GM12878 (cell line): ENCODE measurements around the gene ACTR1B. TPM values are rescaled to one million over a fixed set of nuclear protein-coding genes. Genes with fewer than 3 reads are reported as not detected.

Source experiments
- ATAC-seq: fragments of 200-7000 bp; cut with Tn5 transposase; 3 replicates; pipeline ENCODE4 v1.9.1; 2020; ENCODE audit warnings: mild to moderate bottlenecking, moderate library complexity
- BruUV-seq: library from RNA; stranded (reverse); fragments of 400-500 nt; replicated peaks from 2 replicates; lab custom pipeline; 2021; lab: Mats Ljungman, UMichigan
- CTCF ChIA-PET: fragments of 300-600 bp; sonication (Branson Sonifier 250); formaldehyde crosslinking; extraction: SDS; loops from one replicate; lab custom pipeline; 2021; ENCODE audit warnings: inconsistent platforms; lab: Yijun Ruan, JAX
- POLR2A ChIA-PET: fragments of 350-600 bp; formaldehyde crosslinking; extraction: SDS; loops from one replicate; lab custom pipeline; 2021; ENCODE audit warnings: inconsistent platforms; lab: Charles Lee
- RAD21 ChIA-PET: fragments of 300-600 bp; sonication (Branson Sonifier 250); formaldehyde crosslinking; loops from one replicate; lab custom pipeline; 2023; ENCODE audit warnings: antibody characterized with exemption; ENCODE audit not compliant: unreplicated experiment; lab: Charles Lee
- SMC1A ChIA-PET: fragments of 300-600 bp; sonication (Branson Sonifier 250); formaldehyde crosslinking; loops from one replicate; lab custom pipeline; 2023; ENCODE audit not compliant: unreplicated experiment, uncharacterized antibody; lab: Charles Lee
- DNase-seq: peaks from one replicate; pipeline ENCODE4 v3.0.0-alpha.2; 2011; ENCODE audit warnings: low read depth, low spot score
- FAIRE-seq: peaks from 3 replicates; lab custom pipeline; 2011; peaks lifted over from hg19 to GRCh38; lab: Jason Lieb, UNC
- H2AFZ ChIP-seq: 2 replicates; pipeline ENCODE4 v1.6.0; 2011; ENCODE audit warnings: low read depth, low read length, control low read depth; ENCODE audit not compliant: control insufficient read depth
- H3K27ac ChIP-seq: 2 replicates; pipeline ENCODE4 v1.5.1; 2011; ENCODE audit warnings: control low read depth; ENCODE audit not compliant: control insufficient read depth, insufficient read depth
- H3K27me3 ChIP-seq, 2 experiments: replicated peaks in 1 of 2; 2 replicates each; pipeline versions ENCODE4 v1.6.0 to v1.6.1; 2011; ENCODE audit warnings: low read length in 1 of 2; ENCODE audit not compliant: control insufficient read depth in 2 of 2, insufficient read depth in 2 of 2
- H3K36me3 ChIP-seq, 2 experiments: 2 replicates each; pipeline ENCODE4 v1.5.1; 2011; ENCODE audit warnings: low read length in 1 of 2; ENCODE audit not compliant: control insufficient read depth in 2 of 2, insufficient read depth in 2 of 2
- H3K4me1 ChIP-seq: 2 replicates; pipeline ENCODE4 v1.6.1; 2011; ENCODE audit warnings: mild to moderate bottlenecking, low read length, moderate library complexity, mixed read lengths; ENCODE audit not compliant: control insufficient read depth, insufficient read depth
- H3K4me2 ChIP-seq: 2 replicates; pipeline ENCODE4 v1.6.0; 2011; ENCODE audit warnings: control low read depth; ENCODE audit not compliant: control insufficient read depth, insufficient read depth
- H3K4me3 ChIP-seq: fragments of 200-600 bp; sonication (generic); 2 replicates; pipeline ENCODE4 v1.5.1; 2016
- H3K79me2 ChIP-seq: 2 replicates; pipeline ENCODE4 v1.6.0; 2011; ENCODE audit warnings: low read length; ENCODE audit not compliant: control insufficient read depth, insufficient read depth
- H3K9ac ChIP-seq: 2 replicates; pipeline ENCODE4 v1.8.0; 2011; ENCODE audit warnings: low read length, control low read depth, mixed read lengths; ENCODE audit not compliant: control insufficient read depth, insufficient read depth
- H3K9me3 ChIP-seq: replicated peaks from 3 replicates; pipeline ENCODE4 v1.5.1; 2011; ENCODE audit warnings: mild to moderate bottlenecking, low read length; ENCODE audit not compliant: control insufficient read depth, insufficient read depth
- H4K20me1 ChIP-seq: 2 replicates; pipeline ENCODE4 v1.6.0; 2011; ENCODE audit not compliant: control insufficient read depth, insufficient read depth
- BACH1 ChIP-seq: fragments of 450-650 bp; IDR thresholded peaks from 2 replicates; pipeline ENCODE4 v1.6.1; 2017; ENCODE audit warnings: mild to moderate bottlenecking, borderline replicate concordance
- NR2C1 ChIP-seq: fragments of 450-650 bp; IDR thresholded peaks from 2 replicates; pipeline ENCODE4 v1.6.1; 2017; ENCODE audit warnings: antibody characterized with exemption, mild to moderate bottlenecking, moderate library complexity
- POLR2A ChIP-seq: IDR thresholded peaks from 2 replicates; pipeline ENCODE4 v1.6.1; 2011; ENCODE audit warnings: low read depth, mild to moderate bottlenecking, low read length
- USF1 ChIP-seq: IDR thresholded peaks from 2 replicates; pipeline ENCODE4 v1.6.1; 2011; ENCODE audit warnings: borderline replicate concordance, low read depth, mild to moderate bottlenecking, moderate library complexity, mixed read lengths, low read length; ENCODE audit not compliant: insufficient read depth; ENCODE audit errors: extremely low read length
- WGBS: methylation state at CpG from one replicate; pipeline ENCODE4 v1.1.6; 2016; ENCODE audit warnings: low lambda C conversion rate; ENCODE audit not compliant: insufficient replicate concordance, insufficient coverage; ENCODE audit errors: missing lambda C conversion rate; 5-methylcytosine and 5-hydroxymethylcytosine counted together
- in situ Hi-C: fragments of 300-500 bp; cut with MboI; formaldehyde crosslinking; loops from 9 replicates; pipeline ENCODE4 v1.14.3; 2018; ENCODE audit warnings: mixed read lengths
- intact Hi-C: fragments of 100-400 bp; cut with micrococcal nuclease; formaldehyde crosslinking; loops from one replicate; pipeline ENCODE4 v1.14.2; 2022; ENCODE audit not compliant: unreplicated experiment
- polyA plus RNA-seq, 11 experiments: library from polyadenylated mRNA; depleted of rRNA in 4 of 11; unstranded in 6 of 11; stranded (reverse) in 5 of 11; fragments of >200 nt; fragmentation: Nextera tagmentation in 4 of 11; fragmentation: Illumina TruSeq in 1 of 11; extraction: Ambion mirVana in 4 of 11; extraction: Trizol in 1 of 11; gene quantifications; 1 replicate in 1 of 11; 2 replicates in 10 of 11; pipeline versions ENCODE4 v1.2.1 to v1.2.3, GENCODE V29; 2011 to 2016; ENCODE audit warnings: inconsistent platforms in 2 of 11, missing spikeins in 2 of 11, low read depth in 1 of 11
- total RNA-seq, 4 experiments: library from RNA; depleted of rRNA in 3 of 4; stranded (reverse); fragments of >200 nt in 3 of 4; fragmentation: Illumina TruSeq in 1 of 4; extraction: Trizol in 1 of 4; gene quantifications; 2 replicates each; pipeline versions ENCODE4 v1.2.1 to v1.2.3, GENCODE V29; 2013 to 2021

The ACTR1B gene
- total and polyA plus RNA-seq, 10 of the 15 experiments (the other 5 are each of a cell fraction or from before 2014, with no cell fraction given), result 1.3 to 62.8 (median 44.8) TPM

DNA sequence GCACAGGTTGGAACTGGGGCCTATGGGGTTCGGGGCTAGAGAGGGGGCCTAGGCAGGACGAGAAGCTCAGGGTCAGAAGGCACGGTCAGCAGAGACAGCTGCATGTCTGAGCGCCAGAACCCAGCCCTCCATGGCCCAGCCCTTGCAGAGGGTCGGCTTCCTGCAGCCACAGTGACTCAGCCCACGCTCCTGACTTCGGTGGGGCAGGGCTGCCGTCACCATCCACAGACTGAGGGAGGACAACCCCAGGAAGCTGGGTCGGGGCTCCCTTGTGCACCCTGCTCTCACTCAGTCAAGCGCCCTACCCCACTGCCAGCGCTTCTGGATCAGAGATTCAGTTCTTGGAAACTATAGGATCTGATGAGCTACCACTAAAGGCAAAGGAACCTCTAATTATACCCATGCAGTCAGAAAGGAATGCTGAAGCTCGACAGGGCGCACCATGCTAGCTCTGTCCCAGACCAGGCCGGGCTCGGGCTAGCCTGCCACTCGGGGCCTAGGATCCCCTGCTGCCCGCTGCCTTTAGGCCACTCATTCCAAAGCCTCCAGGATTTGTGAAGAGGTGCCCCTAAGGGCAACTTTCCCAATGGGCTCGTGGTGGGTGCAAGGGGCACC is 3.0 kb downstream of the ACTR1B start:
- Histone ChIP-seq H3K79me2 (peaks cover 32% of the 10 kb centered on the region), H3K4me2 (peak overlapping the region; percentile 90; the same call in 1 of the 2 replicates), H3K27me3 (no peaks in the 10 kb centered on the region), H3K36me3 (peaks cover 6 to 8% of the 10 kb centered on the region in 2 experiments; a peak in 3 of 4 replicates), H3K27ac (no peak overlapping the region), H2AFZ (no peak overlapping the region), H4K20me1 (peaks cover 2% of the 10 kb centered on the region; the same call in 1 of the 2 replicates), H3K4me3 (peak overlapping the region; percentile 98; the same call in 1 of the 2 replicates), H3K9me3 (no peaks in the 10 kb centered on the region), H3K9ac (no peak overlapping the region), H3K4me1 (no peaks in the 10 kb centered on the region; the same call in 1 of the 2 replicates)
- in situ Hi-C loops (loop anchor here (10.0 kb wide), 1 partner anchor 1596 kb away; no protein-coding TSS in a partner anchor), intact Hi-C loops (no loop called here)
- WGBS, result 92% methylated on average over 16 of the region's 18 CpGs
- no TSS peak for BruUV-seq
- ChIA-PET POLR2A (interaction anchor here (0.6 to 7.5 kb wide), 4 partner anchors 9 to 28 kb away, joined by 3 to 132 read pairs (median 14); partner anchors contain the start of gene COX5B), CTCF (interaction anchor here (2.4 to 6.0 kb wide), 3 partner anchors 10 to 37 kb away, joined by 11 to 114 read pairs (median 22); partner anchors contain the start of gene COX5B), RAD21 (interaction anchor here (0.9 to 5.9 kb wide), 2 partner anchors 35 to 37 kb away, joined by 3 to 76 read pairs; no protein-coding TSS in a partner anchor), SMC1A (interaction anchor here (1.1 to 4.9 kb wide), 3 partner anchors 10 to 17 kb away, joined by 3 to 29 read pairs (median 9); partner anchors contain the start of gene COX5B)
- DNase-seq (no peak), FAIRE-seq (no peak), ATAC-seq (no peak)
- TF ChIP-seq NR2C1 (no peak), BACH1 (no peak)

GRCh38 chr2:97660044-97660774 is 3.6 kb downstream of the ACTR1B start:
- no peak for FAIRE-seq
- in situ Hi-C loops, result loop anchor here (10.0 kb wide), 1 partner anchor 1595 kb away; no protein-coding TSS in a partner anchor

More at GRCh38 chr2:97660044-97660774, 3.6 kb downstream of the ACTR1B start:
- Histone ChIP-seq H3K79me2 (peaks cover 32% of the 10 kb centered on the region), H3K27me3 (no peaks in the 10 kb centered on the region)
- intact Hi-C loops, result no loop called here
- CTCF ChIA-PET, result interaction anchor here (0.6 kb wide), 1 partner anchor 725 kb away, joined by 3 read pairs; no protein-coding TSS in a partner anchor
- no peak for TF ChIP-seq USF1
- 0 out of 2 replicates have a peak, but pooled peaks have one; percentile 10 for TF ChIP-seq POLR2A
- TF ChIP-seq, all 136 proteins: peak for 1
- no peak overlapping the region for H3K4me2 ChIP-seq
- WGBS, result 99% methylated on average over 19 of the region's 20 CpGs
- H3K27ac ChIP-seq, result no peak overlapping the region
- no TSS peak for BruUV-seq
- ATAC-seq, result no peak
- DNase-seq, result no peak
- H4K20me1 ChIP-seq, result peaks cover 2% of the 10 kb centered on the region; the same call in 1 of the 2 replicates
- peaks cover 6 to 8% of the 10 kb centered on the region in 2 experiments; a peak in 3 of 4 replicates for H3K36me3 ChIP-seq
- ChIA-PET SMC1A (interaction anchor here (1.1 to 3.0 kb wide), 2 partner anchors 9 to 16 kb away, joined by 3 to 9 read pairs; no protein-coding TSS in a partner anchor), RAD21 (interaction anchor here (0.6 to 0.9 kb wide), 2 partner anchors 36 to 38 kb away, joined by 3 read pairs; no protein-coding TSS in a partner anchor), POLR2A (interaction anchor here (3.0 to 7.5 kb wide), 2 partner anchors 13 to 15 kb away, joined by 23 to 132 read pairs; partner anchors contain the start of gene COX5B)
- H2AFZ ChIP-seq, result no peak overlapping the region
- no peak overlapping the region for H3K4me3 ChIP-seq
- no peaks in the 10 kb centered on the region for H3K9me3 ChIP-seq
- no peaks in the 10 kb centered on the region; the same call in 1 of the 2 replicates for H3K4me1 ChIP-seq
- H3K9ac ChIP-seq, result no peak overlapping the region
